NT2/D1 (cell line): Measurements from ENCODE around the gene GLTP.

Experiments
- SUZ12 ChIP-seq: IDR thresholded peaks from 2 replicates; pipeline ENCODE4 v1.6.1; 2011; ENCODE audit not compliant: insufficient read length, insufficient read depth; ENCODE audit errors: extremely low read depth
- ZNF274 ChIP-seq: IDR thresholded peaks from 2 replicates; pipeline ENCODE4 v1.6.1; 2011; ENCODE audit warnings: mild to moderate bottlenecking, low read depth, low read length

DNA sequence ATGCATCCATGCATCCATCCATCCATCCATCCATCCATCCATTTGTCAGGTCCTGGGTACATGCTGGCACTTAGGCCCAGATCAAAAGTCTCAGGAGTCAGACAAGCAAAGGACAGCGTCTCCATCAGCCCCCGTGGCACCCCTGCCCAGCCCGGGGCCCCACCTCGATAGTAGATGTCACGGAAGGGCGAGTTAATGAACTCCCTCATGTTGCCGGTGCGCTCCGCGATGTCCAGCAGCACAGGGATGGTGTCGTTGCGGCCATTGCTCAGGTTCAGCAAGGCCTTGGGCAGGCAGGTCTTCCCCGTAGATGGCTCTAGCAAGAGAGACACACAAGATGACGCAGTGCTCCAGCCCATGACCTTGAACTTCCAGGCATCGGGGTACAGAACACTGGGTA is 77.5 kb downstream of the GLTP start:
- TF ChIP-seq ZNF274 (no peak), SUZ12 (no peak)
